B cell (primary cell): ENCODE measurements around the gene KIAA1328. TPM values are rescaled to one million over a fixed set of nuclear protein-coding genes. Genes with fewer than 3 reads are reported as not detected.

Source experiments
- ATAC-seq: fragments of 200-7000 bp; cut with Tn5 transposase; one replicate; pipeline ENCODE4 v1.10.0; 2021; ENCODE audit warnings: low read depth, mild to moderate bottlenecking, moderate number of reproducible peaks, moderate library complexity
- CTCF ChIA-PET: fragments of 350-600 bp; sonication (Branson Sonifier 250); formaldehyde crosslinking; loops from one replicate; lab custom pipeline; 2021; ENCODE audit warnings: antibody characterized with exemption, inconsistent platforms; lab: Charles Lee
- POLR2A ChIA-PET: fragments of 350-600 bp; sonication (Branson Sonifier 250); formaldehyde crosslinking; loops from one replicate; lab custom pipeline; 2021; ENCODE audit warnings: antibody characterized with exemption; lab: Charles Lee
- DNase-seq: peaks from one replicate; pipeline ENCODE4 v3.0.0; 2013
- H2AFZ ChIP-seq: 2 replicates; pipeline ENCODE4 v1.6.1; 2012; ENCODE audit warnings: mild to moderate bottlenecking, low read depth, low read length; ENCODE audit not compliant: insufficient read depth, poor library complexity, severe bottlenecking
- H3K27ac ChIP-seq, 2 donors: 1 replicate in 1 of 2; 2 replicates in 1 of 2; pipeline ENCODE4 v1.5.1; 2012 to 2013; ENCODE audit warnings: low read length in 2 of 2, mild to moderate bottlenecking in 2 of 2, moderate library complexity in 1 of 2
- H3K27me3 ChIP-seq, 4 experiments: fragments of 200-600 bp in 1 of 4; sonication (generic) in 1 of 4; replicated peaks in 1 of 4; 1 replicate in 2 of 4; 2 replicates in 2 of 4; pipeline versions ENCODE4 v1.6.1 to v1.7.0; 2013 to 2016; ENCODE audit warnings: low read length in 3 of 4, mild to moderate bottlenecking in 2 of 4, mixed read lengths in 1 of 4, moderate library complexity in 1 of 4; ENCODE audit not compliant: insufficient read depth in 4 of 4, control insufficient read depth in 3 of 4; ENCODE audit errors: control extremely low read depth in 1 of 4
- H3K36me3 ChIP-seq, 2 experiments: replicated peaks in 1 of 2; 1 replicate in 1 of 2; 2 replicates in 1 of 2; pipeline versions ENCODE4 v1.6.1 to v1.7.1; 2013; ENCODE audit warnings: low read length in 1 of 2; ENCODE audit not compliant: insufficient read depth in 2 of 2, control insufficient read depth in 1 of 2; ENCODE audit errors: control extremely low read depth in 1 of 2, extremely low read depth in 1 of 2
- H3K4me1 ChIP-seq, 2 donors: fragments of 200-600 bp in 1 of 2; sonication (generic) in 1 of 2; 1 replicate in 1 of 2; 2 replicates in 1 of 2; pipeline versions ENCODE4 v1.5.1 to v1.6.1; 2013 to 2017; ENCODE audit warnings: low read length in 2 of 2; ENCODE audit not compliant: control insufficient read depth in 2 of 2, insufficient read depth in 2 of 2
- H3K4me2 ChIP-seq: replicated peaks from 2 replicates; pipeline ENCODE3; 2012; ENCODE audit warnings: mild to moderate bottlenecking, low read depth, low read length; ENCODE audit not compliant: poor library complexity, severe bottlenecking
- H3K4me3 ChIP-seq, 5 experiments: fragments of 200-600 bp in 1 of 5; sonication (generic) in 1 of 5; 1 replicate in 3 of 5; 2 replicates in 2 of 5; pipeline versions ENCODE4 v1.5.1 to v1.7.0; 2011 to 2016; ENCODE audit warnings: low read length in 4 of 5, mild to moderate bottlenecking in 4 of 5, low read depth in 2 of 5, control low read depth in 1 of 5, moderate library complexity in 1 of 5; ENCODE audit not compliant: insufficient read depth in 1 of 5; ENCODE audit errors: control extremely low read depth in 1 of 5, extremely low read depth in 1 of 5
- H3K79me2 ChIP-seq: fragments of 200-600 bp; sonication (generic); one replicate; pipeline ENCODE4 v1.6.0; 2016; ENCODE audit warnings: low read length; ENCODE audit not compliant: control insufficient read depth, insufficient read depth
- H3K9ac ChIP-seq: fragments of 200-600 bp; sonication (generic); 2 replicates; pipeline ENCODE4 v1.6.1; 2017; ENCODE audit warnings: mild to moderate bottlenecking, low read length, moderate library complexity
- H3K9me3 ChIP-seq, 3 donors: one replicate each; pipeline versions ENCODE4 v1.6.1 to v1.7.1; 2013; ENCODE audit warnings: low read length in 2 of 3; ENCODE audit not compliant: control insufficient read depth in 2 of 3, insufficient read depth in 1 of 3; ENCODE audit errors: control extremely low read depth in 1 of 3
- H4K20me1 ChIP-seq: 2 replicates; pipeline ENCODE4 v1.6.0; 2012; ENCODE audit warnings: mild to moderate bottlenecking, low read length; ENCODE audit not compliant: insufficient read depth, control insufficient read depth, poor library complexity, severe bottlenecking
- H3K27ac Mint-ChIP-seq: one replicate; pipeline ENCODE4 v1.8.0; 2021; ENCODE audit warnings: mixed read lengths
- H3K27me3 Mint-ChIP-seq: one replicate; pipeline ENCODE4 v1.8.0; 2021; ENCODE audit warnings: mixed read lengths
- H3K4me1 Mint-ChIP-seq: one replicate; pipeline ENCODE4 v1.8.0; 2021; ENCODE audit warnings: mixed read lengths
- H3K4me3 Mint-ChIP-seq: one replicate; pipeline ENCODE4 v1.8.0; 2021; ENCODE audit warnings: mixed read lengths
- H3K9me3 Mint-ChIP-seq: one replicate; pipeline ENCODE4 v1.8.0; 2022; ENCODE audit warnings: mixed read lengths; ENCODE audit not compliant: insufficient read depth
- EZH2 ChIP-seq: IDR thresholded peaks from 2 replicates; pipeline ENCODE4 v1.6.1; 2012; ENCODE audit warnings: borderline replicate concordance, low read depth, mild to moderate bottlenecking, moderate library complexity, low read length; ENCODE audit not compliant: insufficient read depth, poor library complexity, severe bottlenecking
- WGBS: methylation state at CpG from one replicate; pipeline ENCODE4 v1.1.5; 2013; ENCODE audit warnings: missing lambda C conversion rate; ENCODE audit not compliant: insufficient coverage; 5-methylcytosine and 5-hydroxymethylcytosine counted together
- intact Hi-C: fragments of 100-400 bp; cut with micrococcal nuclease; formaldehyde crosslinking; loops from one replicate; pipeline ENCODE4 v1.10.0; 2022
- polyA plus RNA-seq: library from polyadenylated mRNA; depleted of rRNA; stranded (reverse); fragments of >200 nt; gene quantifications from 2 replicates; pipeline ENCODE4 v1.2.3, GENCODE V29; 2012
- total RNA-seq, 2 donors: library from RNA; stranded (reverse); fragments of 120-200 nt in 1 of 2; gene quantifications; 1 replicate in 1 of 2; 2 replicates in 1 of 2; pipeline versions ENCODE4 v1.2.3 to v1.2.4, GENCODE V29; 2013 to 2022
- TF ChIP-seq, protein P1 (sequence below): fragments of 200-600 bp; IDR thresholded peaks from one replicate; pipeline ENCODE4 v1.8.0; 2022; ENCODE audit warnings: antibody characterized with exemption, mild to moderate bottlenecking

The KIAA1328 gene
- total and polyA plus RNA-seq, 2 donors (not counting 1 experiment from before 2014, with no cell fraction given): 9.1 to 22.1 TPM

DNA sequence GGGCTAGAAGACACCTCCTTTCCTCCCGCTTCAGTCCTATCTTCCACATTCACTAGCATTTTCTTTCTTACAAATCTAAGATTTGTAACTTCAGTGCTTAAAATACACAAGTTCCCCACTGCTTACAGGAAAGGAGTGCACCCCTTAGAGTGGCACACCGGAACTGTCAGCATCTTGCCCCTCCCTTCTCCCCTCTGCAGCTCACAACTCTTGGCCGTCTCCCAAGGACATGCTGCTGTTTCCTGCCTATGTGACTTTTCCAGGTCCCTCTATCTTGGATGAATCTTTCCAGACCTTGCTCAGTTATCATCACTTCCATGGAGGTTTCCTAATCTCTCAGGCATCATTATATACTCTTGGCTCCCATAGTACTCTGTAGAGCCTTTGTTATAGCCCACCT lies 401.8 kb downstream of the KIAA1328 start:
- Histone ChIP-seq H3K79me2 (no peaks in the 10 kb centered on the region), H4K20me1 (no peaks in the 10 kb centered on the region), H3K4me2 (no peak overlapping the region), H3K4me3 (no peak overlapping the region), H3K36me3 (no peaks in the 10 kb centered on the region), H2AFZ (no peak overlapping the region), H3K9me3 (peaks cover 0 to 6% (median 0%) of the 10 kb centered on the region in 3 donors), H3K27me3 (no peaks in the 10 kb centered on the region), H3K4me1 (peaks cover under 1 to 6% of the 10 kb centered on the region in 2 donors), H3K27ac (no peak overlapping the region), H3K9ac (no peak overlapping the region)
- intact Hi-C loops: no loop called here
- no peak overlapping the region for H3K4me3 Mint-ChIP-seq
- 61% methylated on average over 3 of the region's 3 CpGs for WGBS
- CTCF ChIA-PET: no interaction called here
- POLR2A ChIA-PET: no interaction called here
- H3K9me3 Mint-ChIP-seq: no peaks in the 10 kb centered on the region
- DNase-seq: no peak
- no peak for ATAC-seq
- H3K27me3 Mint-ChIP-seq: no peaks in the 10 kb centered on the region
- no peak for TF ChIP-seq EZH2
- TF ChIP-seq, protein P1, sequence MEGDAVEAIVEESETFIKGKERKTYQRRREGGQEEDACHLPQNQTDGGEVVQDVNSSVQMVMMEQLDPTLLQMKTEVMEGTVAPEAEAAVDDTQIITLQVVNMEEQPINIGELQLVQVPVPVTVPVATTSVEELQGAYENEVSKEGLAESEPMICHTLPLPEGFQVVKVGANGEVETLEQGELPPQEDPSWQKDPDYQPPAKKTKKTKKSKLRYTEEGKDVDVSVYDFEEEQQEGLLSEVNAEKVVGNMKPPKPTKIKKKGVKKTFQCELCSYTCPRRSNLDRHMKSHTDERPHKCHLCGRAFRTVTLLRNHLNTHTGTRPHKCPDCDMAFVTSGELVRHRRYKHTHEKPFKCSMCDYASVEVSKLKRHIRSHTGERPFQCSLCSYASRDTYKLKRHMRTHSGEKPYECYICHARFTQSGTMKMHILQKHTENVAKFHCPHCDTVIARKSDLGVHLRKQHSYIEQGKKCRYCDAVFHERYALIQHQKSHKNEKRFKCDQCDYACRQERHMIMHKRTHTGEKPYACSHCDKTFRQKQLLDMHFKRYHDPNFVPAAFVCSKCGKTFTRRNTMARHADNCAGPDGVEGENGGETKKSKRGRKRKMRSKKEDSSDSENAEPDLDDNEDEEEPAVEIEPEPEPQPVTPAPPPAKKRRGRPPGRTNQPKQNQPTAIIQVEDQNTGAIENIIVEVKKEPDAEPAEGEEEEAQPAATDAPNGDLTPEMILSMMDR: no peak
- peaks cover 6% of the 10 kb centered on the region for H3K4me1 Mint-ChIP-seq
- H3K27ac Mint-ChIP-seq: no peak overlapping the region

DNA sequence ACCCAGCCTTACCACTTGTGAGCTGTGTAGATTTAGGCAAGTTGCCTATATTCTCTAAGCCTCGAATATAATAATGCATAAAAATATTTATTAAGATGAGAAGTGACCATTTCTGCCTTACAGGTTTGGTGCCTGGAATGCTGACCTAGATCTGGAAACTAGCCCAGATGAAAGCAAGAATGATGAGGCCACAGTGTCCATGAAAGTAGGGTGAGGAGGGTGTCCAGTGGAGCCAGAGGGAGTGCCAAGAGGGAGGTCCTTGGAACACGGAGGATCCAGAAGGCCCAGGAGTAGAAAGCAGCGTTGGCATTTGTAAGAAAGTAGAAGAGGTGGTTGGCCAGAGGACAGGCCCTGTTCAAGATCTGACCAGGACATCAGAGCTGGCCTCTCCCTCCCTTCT lies 402.3 kb downstream of the KIAA1328 start:
- H3K27ac Mint-ChIP-seq: no peak overlapping the region
- H3K4me1 Mint-ChIP-seq: peaks cover 4% of the 10 kb centered on the region
- Histone ChIP-seq H3K9ac (no peak overlapping the region), H3K4me3 (no peak overlapping the region), H3K4me2 (no peak overlapping the region), H3K79me2 (no peaks in the 10 kb centered on the region), H3K4me1 (peaks cover 0 to 4% of the 10 kb centered on the region in 2 donors), H2AFZ (no peak overlapping the region), H4K20me1 (no peaks in the 10 kb centered on the region), H3K36me3 (no peaks in the 10 kb centered on the region), H3K27ac (no peak overlapping the region), H3K9me3 (peaks cover 0 to 6% (median 0%) of the 10 kb centered on the region in 3 donors), H3K27me3 (no peaks in the 10 kb centered on the region)
- H3K4me3 Mint-ChIP-seq: no peak overlapping the region
- no peaks in the 10 kb centered on the region for H3K9me3 Mint-ChIP-seq
- ChIA-PET CTCF (no interaction called here), POLR2A (no interaction called here)
- H3K27me3 Mint-ChIP-seq: no peaks in the 10 kb centered on the region
- ATAC-seq (no peak), DNase-seq (no peak)
- intact Hi-C loops: no loop called here
- no peak for TF ChIP-seq EZH2
- WGBS: no CpG with 5 or more reads among the region's 3 CpGs
